GM18907 (cell line): ENCODE measurements around the gene KXD1.
"Not testable (repeated sequence)": the region's sequence is repeated elsewhere in the genome, so short reads cannot be mapped to it uniquely, and the experiment has no call there.

Experiments
- ATAC-seq: cut with Tn5 transposase; IDR thresholded peaks from one replicate; pipeline ENCODE4 v1.9.1; 2021; ENCODE audit warnings: mild to moderate bottlenecking, moderate library complexity; ENCODE audit not compliant: unreplicated experiment

The KXD1 gene

DNA sequence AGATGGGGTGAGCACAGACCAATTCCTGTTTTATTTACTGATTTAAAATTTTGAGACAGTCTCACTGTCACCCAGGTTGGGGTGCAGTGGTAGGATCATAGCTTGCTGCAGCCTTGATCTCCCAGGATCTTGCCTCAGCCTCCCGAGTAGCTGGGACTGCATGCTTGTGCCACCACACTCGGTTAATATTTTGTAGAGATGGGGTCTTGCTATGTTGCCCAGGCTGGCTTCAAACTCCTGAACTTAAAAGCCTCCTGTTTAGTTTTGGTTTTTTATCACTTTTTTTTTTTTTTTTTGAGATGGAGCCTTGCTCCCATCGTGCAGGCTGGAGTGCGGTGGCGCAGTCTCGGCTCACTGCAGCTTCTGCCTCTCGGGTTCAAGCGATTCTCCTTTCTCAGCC, 18.7 kb downstream of the KXD1 start:
- no peak for ATAC-seq

DNA sequence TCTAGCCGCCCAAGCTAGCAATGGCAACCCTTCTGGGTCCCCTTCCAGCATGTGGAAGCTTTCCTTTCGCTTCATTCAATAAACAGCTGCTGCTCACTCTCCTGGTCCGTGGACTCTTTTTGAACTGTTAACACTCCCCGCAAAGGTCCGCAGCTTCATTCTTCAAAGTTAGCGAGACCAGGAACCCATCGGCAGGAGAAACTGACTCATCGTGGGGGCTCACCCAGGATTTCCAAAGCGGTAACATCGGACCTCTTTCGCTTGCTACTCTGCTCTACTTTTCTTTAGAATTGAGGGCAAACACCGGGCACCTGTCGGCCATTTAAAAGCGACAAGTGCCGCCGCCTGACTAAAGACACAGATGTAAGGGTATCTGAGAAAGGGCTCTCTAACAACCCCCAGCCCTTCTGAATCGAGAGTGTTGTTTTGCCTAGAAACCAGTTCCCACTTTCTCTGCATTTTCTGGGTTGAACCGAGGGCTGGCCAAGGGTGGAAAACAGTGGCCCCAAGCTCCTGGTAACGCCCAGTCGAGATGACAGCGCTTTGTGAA, 19.8 kb downstream of the KXD1 start:
- no peak for ATAC-seq

DNA sequence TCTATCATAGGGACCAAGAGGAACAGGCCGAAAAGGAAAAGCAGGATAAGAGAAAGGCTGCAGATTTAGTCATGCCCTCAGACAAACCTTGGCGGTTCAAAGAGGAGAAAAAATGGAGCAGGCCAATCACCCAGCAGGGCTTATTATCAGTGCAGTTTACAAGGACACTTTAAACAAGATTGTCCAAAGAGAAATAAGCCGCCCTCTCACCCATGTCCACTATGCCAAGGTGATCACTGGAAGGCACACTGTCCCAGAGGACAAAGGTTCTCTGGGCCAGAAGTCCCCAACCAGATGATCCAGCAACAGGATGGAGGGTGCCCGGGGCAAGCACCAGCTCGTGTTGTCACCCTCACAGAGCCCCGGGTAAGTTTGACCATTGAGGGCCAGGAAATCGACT, 22.6 kb downstream of the KXD1 start:
- no peak for ATAC-seq

DNA sequence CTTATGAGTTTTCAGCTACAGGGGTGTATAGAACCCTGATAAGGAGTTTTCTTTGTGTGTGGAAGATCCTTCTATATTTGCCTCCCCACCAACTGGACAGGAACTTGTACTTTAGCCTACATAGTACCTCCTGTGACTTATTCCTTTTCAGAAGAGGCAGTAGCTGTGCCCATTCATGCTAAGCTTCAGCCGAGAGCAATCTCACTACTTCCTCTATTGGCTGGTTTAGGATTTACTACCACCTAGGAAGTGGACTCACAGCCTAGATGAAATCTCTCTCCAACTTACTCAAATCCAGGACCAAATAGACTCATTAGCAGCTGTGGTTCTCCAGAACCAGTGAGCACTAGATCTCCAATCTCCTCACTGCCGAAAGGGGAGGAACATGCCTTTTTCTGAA, 28.6 kb downstream of the KXD1 start:
- no peak for ATAC-seq

DNA sequence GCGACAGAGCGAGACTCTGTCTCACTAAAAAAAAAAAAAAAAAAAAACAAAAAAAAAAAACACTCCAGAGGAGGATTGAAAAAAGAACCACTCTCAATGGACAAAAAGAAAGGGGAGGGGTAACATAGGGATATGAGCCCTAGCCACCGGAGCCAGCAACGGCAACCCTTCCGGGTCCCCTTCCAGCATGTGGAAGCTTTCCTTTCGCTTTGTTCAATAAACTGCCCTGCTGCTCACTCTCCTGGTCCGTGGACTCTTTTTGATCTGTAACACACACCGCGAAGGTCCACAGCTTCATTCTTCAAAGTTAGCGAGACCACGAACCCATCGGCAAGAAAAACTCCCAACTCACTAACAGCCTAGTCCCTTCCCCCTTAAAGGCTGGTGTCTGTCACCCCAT, 29.9 kb downstream of the KXD1 start:
- ATAC-seq: no peak

DNA sequence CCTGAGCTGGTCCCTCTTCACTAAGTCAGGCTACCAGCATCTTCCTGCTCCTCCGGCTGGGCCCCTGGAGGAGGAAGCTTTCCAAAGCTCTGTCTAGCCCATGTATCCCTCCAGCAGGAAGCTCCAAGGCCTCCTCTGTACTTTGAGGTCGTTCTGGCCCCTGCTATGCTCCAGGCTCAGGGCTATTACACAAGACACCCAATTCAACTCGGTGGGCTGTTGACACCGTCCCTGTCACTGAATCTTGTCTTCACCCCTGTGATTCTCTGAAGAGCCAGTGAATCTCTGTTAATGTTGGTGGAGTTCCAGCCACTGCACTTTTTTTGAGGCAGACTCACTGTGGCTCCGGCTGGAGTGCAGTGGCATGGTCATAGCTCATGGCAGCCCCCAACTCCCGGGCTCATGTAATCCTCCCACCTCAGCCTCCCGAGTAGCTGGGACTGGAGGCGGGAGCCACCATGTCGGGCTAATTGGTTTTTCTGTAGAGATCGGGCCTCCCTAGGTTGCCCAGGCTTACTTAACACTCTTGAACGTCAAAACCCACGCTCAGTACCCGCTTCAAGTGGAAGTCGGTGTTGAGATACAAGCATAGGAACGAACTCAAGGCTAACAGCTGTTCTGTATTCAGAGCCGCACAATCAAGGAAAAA, 30.4 kb downstream of the KXD1 start:
- peak; percentile 8 for ATAC-seq

DNA sequence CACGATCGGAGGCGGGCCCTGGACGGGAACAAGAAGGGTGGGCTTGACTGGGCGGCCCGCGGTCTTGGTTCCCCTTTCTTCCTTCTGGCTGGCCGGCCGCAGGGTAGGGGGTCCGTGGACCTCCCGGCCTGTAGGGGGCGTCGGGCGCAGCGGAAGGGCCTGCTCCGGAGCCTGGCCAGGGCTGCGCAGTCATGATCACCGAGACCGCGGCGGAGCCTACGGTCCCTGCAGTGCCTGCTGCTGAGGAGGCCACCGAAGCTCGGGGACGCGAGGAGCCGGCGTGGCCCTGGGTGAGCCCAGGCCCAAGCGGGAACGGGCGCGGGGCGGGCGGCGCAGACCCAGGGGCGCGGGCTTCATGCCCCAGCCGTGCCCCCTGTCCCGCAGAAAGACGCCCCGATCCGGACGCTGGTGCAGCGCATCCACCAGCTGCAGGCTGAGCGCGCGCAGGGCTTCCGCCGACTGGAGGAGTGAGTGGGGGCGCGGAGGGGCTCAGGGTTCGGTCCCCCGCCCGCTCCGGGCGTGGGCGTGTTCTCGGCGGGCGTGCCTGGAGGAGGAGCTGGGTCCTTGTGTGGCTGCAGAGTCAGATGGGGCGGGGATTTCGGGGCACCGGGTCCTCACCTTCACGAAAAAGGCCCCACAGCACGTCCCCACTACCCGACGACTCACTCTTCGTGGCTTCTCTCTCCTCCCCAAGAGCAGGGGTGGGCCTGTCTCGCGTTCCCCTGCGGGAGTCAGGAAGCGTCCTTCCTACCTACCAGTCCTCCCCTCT, 31.1 kb downstream of the KXD1 start, which contains the start of gene REX1BD:
Gene REX1BD (plus strand): TSS at position 188 of the 769 bp plus-strand sequence. CDS start 4 bp downstream, at position 192.
- peak; percentile 70 for ATAC-seq

DNA sequence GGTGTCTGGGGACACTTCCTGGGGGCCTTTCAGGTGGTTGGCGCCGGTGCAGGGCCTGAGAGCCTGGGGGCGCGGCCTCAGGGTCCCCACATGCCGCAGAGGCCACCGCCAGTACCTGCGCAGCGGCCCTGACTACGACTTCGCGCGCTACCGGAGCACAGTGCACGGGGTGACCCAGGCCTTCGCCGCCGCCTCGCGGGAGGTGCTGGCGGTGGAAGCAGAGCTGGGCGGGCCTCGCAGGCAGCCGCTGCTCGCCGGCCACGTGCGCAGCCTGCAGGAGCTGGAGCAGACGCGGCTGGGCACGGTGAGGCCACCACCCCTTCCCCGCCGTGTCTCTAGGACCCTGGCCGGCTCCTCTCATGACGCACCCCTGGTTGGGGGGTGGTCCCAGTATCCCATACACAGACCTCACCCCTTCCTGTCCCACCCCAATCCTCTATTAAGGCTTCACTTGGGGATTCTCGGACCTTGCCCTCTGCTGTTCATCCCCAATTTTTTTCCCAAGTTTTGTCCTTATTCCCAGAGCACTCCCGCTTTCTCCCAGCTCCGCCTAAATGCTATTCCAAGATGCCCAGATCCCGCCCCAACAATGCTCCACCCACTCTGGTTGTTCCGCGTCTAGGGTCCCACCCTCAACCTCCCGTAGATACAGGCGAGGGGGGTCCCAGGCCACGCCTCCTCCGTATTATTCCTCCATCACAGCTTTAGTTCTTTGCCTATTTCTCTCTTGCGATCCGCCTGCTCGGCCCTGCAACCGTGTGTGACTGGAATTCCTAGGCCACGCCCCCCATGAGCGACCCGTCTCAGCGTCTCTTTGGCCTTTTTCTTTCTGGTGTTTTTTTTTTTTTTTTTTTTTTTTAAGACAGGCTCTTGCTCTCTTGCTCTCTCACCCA, 32.0 kb downstream of the KXD1 start:
- ATAC-seq: peak; percentile 33

DNA sequence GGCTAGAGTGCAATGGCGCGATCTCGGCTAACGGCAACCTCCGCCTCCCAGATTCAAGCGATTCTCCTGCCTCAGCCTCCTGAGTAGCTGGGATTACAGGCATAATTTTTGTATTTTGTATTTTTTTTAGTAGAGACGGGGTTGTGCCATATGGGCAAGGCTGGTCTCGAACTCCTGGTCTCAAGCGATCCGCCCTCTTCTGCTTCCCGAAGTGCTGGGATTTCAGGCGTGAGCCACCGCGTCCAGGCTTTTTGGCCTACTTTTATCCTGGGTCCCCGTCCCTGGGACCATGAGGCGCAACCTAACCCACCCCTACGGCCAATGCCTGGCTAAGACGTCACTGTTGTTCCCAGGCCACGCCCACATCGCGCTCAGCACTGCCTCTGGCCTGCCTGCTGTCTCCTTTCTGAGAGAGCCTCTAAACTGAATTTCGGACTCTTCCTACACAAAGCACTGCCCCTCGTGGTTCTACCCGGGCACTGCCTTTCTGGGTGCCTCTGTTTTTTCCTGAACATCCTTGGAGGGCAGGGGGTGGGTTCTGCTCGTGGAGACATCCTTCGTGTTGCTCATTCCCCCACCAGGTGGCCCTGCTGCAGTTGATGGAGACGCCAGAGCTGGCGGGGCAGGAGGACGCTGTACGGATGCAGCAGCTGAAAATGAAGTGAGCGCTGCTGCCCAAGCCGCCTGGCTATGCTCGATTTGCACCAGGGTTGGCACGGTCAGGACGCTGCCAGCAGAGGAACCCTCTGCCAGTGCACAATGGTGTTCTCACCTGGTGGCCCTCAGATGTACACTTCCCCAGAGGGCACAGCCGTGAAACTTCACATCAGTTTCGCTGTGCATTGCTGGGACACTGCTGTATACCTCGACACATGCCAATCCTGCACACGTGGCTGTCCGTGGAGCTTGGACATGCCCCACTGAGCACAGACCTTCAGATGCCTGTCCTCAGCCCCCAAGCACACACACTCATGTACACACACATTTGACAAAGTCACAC, 32.9 kb downstream of the KXD1 start:
- no peak for ATAC-seq

DNA sequence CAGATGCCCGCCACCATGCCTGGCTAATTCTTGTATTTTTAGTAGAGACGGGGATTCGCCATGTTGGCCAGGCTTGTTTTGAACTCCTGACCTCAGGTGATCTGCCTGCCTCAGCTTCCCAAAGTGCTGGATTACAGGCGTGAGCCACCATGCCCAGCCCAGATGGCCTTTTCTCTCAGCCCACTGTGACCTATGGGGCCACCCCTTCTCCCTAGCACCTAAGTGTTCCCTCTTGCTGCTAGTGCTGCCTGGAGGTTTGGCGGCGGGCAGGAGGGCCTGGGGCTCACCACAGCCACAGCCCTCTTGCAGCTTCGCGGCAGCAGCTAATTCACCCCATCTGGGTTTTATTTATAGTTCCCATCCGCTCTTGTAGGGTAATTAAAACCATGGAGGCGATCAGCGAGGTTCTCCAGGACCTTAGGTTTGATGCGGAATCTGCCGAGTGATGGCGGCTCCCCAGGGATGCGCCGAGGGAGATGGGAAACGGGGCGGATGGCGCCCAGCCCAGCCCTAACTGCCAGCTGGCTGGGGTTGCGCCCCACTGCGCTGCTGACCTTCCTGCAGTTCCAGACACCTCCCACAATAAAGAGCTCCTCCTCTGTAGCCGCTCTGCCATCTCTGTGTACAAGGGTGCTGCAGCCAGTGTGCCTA, 34.2 kb downstream of the KXD1 start:
- no peak for ATAC-seq

DNA sequence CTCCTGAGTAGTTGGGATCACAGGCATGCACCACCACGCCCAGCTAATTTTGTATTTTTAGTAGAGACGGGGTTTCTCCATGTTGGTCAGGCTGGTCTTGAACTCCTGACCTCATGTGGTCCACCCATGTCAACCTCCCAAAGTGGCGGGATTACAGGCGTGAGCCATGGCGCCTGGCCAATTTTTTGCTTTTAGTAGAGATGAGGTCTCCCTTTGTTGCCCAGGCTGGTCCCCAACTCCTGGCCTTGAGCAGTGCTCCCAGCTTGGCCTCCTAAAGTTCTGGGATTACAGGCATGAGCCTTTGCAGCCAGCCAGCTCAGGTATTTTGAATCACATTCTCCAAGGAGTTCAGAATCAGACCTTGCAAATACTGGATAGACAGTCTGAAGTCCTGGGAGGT, 35.1 kb downstream of the KXD1 start:
- ATAC-seq: not testable (repeated sequence)

DNA sequence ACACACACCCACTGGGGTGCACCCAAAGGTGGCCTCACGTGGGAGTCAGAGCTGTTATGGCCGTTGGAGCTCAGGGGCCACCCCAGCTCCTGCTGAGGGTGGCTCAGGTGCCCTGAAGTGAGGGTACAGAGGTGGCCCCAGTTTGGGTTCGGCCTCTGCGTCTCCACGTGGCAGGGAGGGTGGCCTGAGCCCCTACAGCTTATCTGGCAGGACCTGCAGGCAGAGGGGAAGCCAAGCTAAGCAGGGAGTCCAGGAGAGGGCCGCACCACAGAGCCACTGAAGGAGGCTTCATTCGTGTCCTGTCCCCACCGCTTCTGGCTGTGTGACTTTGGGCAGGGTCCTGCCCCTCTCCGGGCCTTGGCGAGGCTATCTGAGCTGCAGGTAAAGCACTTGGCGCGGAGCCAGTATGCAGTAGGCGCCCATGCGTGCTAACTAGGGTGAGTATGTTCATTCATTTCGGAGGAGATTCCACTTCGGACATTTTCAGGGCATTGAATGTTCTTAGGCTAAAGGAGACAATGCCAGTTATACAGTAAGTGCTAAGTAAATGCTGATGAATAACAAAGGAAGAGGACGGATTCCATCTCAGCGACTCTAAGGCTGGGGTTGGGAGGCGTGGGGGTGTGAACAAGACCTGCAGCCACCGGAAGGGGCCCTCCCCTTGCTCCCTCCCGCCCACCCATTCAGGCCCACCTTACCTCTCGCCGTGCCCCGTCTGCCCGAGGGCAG, 35.9 kb downstream of the KXD1 start:
- no peak for ATAC-seq

DNA sequence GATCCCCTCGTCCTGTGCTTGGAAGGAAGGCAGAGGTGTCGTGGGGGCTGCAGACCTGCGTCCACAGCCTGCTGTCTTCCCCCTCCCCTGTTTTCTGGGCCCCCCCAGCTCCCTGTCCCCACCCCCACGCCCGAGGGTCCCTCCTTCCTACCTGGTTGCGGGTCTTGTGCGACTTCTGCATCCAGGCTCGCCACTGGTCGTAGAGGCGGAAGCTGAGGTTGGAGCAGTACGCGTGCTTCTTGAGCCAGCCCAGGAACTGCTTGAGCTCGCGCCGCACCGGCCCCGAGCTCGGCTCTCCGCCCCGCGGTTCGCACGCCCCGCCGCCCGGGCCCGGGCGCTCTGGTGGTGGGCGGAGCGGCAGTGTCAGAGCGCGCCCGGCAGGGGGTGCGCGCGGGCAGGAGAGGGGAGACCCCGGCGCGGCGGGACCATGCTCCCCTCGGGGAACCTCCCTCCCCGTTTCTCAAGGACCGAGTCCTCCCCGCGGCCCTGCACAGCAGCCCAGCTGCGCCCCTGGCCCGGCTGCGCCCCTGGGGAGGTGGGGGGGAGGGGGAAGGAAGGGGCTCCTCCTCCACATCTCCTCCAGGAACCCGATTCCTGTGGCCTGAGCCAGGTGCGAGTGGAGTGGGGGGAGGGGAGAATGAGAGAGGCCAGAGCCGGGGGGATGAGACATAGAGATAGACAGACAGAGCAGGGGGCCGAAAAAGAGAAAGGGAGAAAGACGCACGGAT, 36.6 kb downstream of the KXD1 start:
- peak; percentile 59 for ATAC-seq

DNA sequence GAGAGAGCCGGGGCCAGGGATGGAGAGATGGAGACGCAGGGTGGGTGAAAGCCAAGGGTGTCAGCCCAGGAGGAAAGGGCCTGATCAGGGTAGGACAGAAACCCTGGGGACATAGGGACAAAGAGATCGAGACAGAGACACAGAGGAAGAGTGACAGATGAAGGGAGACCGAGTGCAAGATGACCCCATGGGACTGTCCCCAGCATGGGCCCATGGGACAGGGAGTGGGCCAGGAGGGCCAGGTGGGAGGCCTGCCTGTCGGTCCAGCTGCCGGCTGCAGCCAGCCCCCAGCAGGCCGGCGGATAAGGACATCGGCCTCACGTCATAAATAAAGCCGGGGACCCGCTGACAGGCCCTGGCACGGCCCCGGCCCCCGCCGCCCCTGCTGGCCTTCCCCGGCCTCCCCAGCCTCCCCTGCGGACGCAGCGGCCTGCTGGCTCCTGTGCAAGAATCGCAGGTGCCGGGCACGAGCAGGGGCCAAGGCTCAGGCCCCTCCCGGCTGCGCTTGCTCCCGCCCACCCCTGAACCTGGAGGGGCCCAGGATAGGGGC, 37.2 kb downstream of the KXD1 start:
- ATAC-seq: peak; percentile 16

DNA sequence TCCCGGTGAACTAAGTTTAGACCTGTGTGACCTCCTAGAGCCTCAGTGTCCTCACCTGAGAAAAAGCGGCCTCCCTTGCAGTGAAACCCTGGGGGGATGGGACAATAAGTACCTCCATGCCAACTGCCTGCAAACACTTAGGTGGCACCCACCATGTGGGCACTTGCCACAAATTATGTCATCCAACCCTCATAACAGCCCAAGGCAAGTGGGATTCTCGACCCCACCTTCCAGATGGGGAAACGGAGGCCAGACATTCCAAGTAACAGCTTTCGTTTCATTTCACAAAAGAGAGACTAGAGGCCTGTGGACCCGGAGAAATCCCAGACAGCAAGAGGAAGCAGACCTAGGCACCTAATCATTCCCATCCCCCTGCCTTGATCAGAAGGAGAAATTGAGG, 37.8 kb downstream of the KXD1 start:
- ATAC-seq: no peak

DNA sequence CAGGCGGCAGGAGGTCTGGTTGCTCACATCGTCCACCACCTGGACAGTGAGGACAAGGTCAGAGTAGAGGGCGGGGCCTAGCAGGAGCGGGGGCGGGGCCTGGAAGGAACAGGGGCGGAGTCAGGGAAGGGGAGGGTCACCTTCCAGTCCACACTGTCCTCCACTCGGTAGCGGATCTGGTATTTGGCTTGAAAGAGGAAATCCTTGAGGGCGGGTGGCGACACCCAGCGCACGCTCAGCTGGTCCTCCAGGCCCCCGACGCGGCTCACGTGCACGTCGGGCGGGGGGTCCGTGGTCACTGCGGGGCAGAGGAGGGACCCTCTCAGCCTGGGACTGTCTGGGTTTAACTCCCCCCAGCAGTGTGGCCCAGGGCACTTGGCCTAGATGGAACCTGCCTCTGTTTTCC, 39.1 kb downstream of the KXD1 start:
- ATAC-seq: no peak

DNA sequence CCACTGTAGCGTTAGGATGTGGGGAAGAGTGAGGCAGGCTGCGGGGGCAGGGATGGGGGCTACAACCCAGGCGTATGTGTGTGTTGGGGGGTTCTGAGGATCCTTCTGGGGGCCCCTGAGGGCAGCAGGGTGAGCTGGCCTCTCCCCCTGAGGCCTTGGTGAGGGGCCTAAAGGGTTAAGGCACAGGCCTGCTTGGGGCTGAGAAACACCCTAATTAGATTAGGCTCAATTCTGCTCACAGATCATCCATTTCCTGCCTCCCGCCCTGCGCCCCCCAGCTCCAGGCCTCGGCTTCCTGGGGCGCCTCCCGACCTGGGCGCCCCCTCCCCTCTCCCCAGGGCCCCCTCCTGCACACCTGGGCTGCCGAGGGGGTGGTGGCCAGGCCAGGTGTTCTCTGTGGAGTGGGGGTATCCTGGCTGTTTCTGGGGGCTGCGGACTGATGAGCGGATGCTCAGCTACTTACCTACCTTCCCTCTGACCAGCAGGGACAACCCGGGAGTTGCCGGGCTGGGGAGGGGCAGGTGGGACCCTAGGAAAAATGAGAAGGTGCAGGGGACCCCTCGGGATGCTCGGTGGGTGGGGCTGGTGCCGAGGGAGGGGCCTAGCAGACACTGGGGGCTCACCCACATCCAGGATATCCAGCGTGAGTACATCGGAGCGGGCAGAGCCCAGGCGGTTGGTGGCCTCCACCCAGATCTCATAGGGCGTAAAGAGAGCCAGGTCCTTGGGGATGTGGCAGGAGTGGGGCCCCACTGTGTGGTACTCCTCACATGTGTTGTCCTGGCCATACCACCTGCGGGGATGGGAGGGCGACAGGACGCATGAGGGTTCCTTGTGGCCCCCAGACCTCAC, 40.4 kb downstream of the KXD1 start:
- no peak for ATAC-seq
